ENCODE measurements around the gene NLRC3. TPM values are rescaled to one million over a fixed set of nuclear protein-coding genes. Genes with fewer than 3 reads are reported as not detected.
"Not testable (repeated sequence)": the region's sequence is repeated elsewhere in the genome, so short reads cannot be mapped to it uniquely, and the experiment has no call there.

NLRC3 gene, protein sequence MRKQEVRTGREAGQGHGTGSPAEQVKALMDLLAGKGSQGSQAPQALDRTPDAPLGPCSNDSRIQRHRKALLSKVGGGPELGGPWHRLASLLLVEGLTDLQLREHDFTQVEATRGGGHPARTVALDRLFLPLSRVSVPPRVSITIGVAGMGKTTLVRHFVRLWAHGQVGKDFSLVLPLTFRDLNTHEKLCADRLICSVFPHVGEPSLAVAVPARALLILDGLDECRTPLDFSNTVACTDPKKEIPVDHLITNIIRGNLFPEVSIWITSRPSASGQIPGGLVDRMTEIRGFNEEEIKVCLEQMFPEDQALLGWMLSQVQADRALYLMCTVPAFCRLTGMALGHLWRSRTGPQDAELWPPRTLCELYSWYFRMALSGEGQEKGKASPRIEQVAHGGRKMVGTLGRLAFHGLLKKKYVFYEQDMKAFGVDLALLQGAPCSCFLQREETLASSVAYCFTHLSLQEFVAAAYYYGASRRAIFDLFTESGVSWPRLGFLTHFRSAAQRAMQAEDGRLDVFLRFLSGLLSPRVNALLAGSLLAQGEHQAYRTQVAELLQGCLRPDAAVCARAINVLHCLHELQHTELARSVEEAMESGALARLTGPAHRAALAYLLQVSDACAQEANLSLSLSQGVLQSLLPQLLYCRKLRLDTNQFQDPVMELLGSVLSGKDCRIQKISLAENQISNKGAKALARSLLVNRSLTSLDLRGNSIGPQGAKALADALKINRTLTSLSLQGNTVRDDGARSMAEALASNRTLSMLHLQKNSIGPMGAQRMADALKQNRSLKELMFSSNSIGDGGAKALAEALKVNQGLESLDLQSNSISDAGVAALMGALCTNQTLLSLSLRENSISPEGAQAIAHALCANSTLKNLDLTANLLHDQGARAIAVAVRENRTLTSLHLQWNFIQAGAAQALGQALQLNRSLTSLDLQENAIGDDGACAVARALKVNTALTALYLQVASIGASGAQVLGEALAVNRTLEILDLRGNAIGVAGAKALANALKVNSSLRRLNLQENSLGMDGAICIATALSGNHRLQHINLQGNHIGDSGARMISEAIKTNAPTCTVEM
- 19.8 TPM for polyA plus RNA-seq

DNA sequence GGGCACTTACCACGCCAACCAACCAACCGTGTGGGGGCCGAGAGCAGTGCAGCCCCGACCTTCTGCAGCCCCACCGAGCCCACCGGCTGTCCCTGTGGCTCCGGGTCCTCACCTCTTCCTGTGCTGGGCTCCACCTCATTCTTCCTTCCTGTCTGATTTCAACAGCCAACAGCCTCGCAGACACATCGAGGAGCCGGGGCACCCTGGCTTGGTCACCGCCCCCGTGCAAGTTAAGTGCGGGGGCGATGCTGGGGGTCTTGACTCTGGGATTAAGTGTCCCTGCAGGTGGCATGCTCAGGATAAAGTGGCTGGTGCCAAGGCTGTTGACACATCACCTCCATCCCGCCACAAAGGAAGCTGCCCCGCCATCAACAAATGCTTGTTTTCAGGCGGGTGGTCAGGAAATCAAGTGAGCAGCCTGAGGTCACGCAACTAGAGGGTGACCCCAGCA, at the start of gene NLRC3:
NLRC3 (minus strand) TSS at position 102 of the 451 bp plus-strand sequence. CDS start 12,367 bp downstream, outside the sequence.
- Mint-ChIP-seq H3K9me3 (no peaks in the 10 kb centered on the region), H3K4me3 (peak within 1 kb of the TSS; percentile 96 to 99 (median 98)), H3K27ac (peak within 1 kb of the TSS; percentile 91 to 98 (median 92)), H3K27me3 (no peaks in the 10 kb centered on the region), H3K4me1 (peaks cover 25 to 33% (median 31%) of the 10 kb centered on the region in 3 donors), H3K36me3 (peaks cover 2% of the 10 kb centered on the region)

DNA sequence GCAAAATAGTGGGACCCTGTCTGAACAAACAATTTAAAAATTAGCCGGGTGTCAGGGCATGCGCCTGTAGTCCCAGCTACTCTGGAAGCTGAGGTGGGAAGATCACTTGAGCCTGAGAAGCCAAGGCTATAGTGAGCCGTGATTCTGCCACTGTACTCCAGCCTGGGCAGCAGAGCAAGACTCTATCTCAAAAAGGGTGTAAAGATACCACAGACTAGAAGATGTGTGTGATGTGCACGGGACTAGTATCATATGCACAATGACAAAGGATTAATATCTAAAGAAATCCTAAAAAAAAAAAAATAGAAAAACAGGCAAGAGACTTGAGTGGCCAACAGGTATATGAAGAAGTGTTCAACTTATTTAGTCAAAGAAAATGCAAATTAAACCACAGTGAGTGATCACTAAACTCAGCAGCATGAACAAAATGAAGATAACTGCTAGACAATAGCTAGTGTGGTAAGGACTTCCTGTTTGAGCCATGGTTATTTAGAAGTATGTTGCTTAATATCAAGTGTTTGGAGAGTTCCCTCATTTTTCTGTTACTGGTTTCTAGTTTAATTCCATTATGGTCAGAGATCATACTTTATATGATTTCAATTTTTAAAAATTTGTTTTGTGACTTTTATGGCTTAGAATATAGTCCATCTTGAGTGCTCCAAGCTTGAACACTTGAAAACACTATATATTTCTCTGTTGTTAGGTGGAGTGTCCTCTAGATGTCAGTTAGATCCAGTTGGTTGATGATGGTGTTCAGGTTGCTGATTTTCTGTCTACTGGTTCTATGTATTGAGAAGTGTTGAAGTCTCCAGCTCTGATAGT, 48.9 kb upstream of the NLRC3 start:
- Mint-ChIP-seq H3K9me3 (no peaks in the 10 kb centered on the region), H3K27me3 (no peaks in the 10 kb centered on the region), H3K4me1 (peaks cover 35 to 49% (median 36%) of the 10 kb centered on the region in 3 donors), H3K36me3 (no peaks in the 10 kb centered on the region), H3K27ac (peak overlapping the region; percentile 23 to 93 (median 37)), H3K4me3 (peak overlapping the region in 2 of 4 donors; percentile 60 to 71)

DNA sequence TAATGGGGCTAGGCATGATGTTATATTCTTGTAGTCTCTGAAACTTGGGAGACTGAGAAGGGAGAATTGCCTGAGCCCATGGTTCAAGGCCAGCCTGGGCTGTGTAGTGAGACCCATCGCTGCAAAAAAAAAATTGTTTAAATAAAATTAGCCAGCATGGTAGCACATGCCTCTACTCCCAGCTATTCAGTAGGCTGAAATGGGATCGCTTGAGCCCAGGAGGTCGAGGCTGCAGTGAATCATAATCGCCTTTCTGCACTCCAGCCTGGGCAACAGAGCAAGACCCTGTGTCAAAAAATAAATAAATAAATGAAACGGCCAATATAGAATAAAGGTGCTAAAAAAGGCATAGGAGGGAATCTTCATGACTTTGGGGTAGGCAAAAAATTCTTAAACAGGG, 48.1 kb upstream of the NLRC3 start:
- Mint-ChIP-seq H3K36me3 (no peaks in the 10 kb centered on the region), H3K27me3 (no peaks in the 10 kb centered on the region), H3K9me3 (no peaks in the 10 kb centered on the region), H3K4me1 (peaks cover 35 to 49% (median 36%) of the 10 kb centered on the region in 3 donors), H3K4me3 (no peak overlapping the region), H3K27ac (peak overlapping the region in 1 of 3 donors; percentile 58)

DNA sequence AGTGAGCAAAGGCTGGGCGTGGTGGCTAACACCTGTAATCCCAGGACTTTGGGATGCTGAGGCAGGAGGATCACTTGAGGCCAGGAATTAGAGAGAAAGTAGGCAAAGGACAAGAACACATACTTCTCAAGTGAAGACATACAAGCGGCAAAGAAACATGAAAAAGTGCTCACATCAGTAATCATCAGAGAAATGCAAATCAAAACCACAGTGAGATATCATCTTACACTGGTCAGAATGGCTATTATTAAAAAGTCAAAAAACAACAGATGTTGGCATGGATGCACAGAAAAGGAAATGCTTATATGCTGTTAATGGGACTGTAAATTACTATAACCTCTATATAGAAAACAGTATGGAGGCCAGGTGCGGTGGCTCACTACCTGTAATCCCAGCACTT, 46.4 kb upstream of the NLRC3 start:
- Mint-ChIP-seq H3K27me3 (no peaks in the 10 kb centered on the region), H3K4me3 (peak overlapping the region in 3 of 4 donors; percentile 6 to 86 (median 79)), H3K36me3 (no peaks in the 10 kb centered on the region), H3K27ac (no peak overlapping the region), H3K9me3 (no peaks in the 10 kb centered on the region), H3K4me1 (peaks cover 36 to 46% (median 41%) of the 10 kb centered on the region in 3 donors)

DNA sequence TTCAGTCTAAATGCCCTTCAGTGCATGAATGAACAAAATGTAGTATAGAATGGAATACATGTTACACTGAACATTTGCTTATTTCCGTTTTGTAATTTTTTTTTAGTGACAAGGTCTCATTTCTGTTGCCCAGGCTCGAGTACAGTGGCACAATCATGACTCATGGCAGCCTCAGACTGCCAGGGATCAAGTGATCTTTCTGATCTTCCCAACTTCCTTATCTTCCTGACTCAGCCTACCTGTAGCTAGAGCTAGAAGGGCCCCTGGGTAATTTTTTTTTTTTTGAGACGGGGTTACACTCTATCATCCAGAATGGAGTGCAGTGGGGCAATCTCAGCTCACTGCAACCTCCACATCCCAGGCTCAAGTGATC, 41.6 kb upstream of the NLRC3 start:
- Mint-ChIP-seq H3K9me3 (no peaks in the 10 kb centered on the region), H3K36me3 (peaks cover 8% of the 10 kb centered on the region), H3K4me1 (peaks cover 28 to 34% (median 33%) of the 10 kb centered on the region in 3 donors), H3K27me3 (no peaks in the 10 kb centered on the region), H3K4me3 (peak overlapping the region in 2 of 4 donors; percentile 17 to 58), H3K27ac (peak overlapping the region in 1 of 3 donors; percentile 58)

DNA sequence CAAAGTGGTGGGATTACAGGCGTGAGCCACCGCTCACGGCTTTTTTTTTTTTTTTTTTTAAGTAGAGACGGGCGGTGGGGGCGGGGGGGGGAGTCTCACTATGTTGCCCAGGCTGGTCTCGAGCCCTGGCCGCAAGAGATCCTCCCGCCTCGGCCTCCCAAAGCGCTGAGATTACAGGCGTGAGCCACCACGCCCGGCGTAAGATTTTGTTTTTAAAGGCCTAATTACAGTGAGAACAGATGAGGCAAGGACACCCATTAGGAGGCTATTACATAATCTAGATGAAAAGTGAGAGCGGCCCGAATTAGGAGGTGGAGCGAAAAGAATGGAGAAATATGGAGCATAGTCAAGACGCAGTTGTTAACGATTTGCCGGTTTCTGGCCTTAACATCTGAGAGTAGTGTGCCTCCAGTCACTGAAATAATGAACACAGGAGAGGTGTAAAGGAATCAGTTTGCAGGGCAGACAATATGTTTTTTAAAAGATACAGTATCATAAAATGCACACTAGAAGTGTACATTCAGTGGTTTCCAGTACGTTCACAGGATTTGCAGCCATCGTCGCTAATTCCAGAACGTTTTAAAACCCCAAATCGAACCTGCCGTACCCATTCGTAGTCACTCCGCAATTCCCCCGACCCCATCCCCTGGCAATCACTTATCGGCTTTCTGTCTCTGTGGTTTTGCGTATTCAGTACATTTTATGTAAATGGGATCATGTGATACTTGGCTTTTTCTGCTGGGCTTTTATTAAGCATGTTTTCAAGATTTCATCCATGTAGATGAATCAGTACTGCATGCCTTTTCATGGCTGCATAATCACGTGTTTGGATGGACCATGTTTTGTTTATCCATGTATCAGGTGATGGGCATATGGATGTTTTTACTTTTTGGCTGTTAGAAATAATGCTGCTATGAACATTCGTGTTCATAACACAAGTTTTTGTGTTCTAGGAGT, 35.6 kb upstream of the NLRC3 start:
- Mint-ChIP-seq H3K27me3 (no peaks in the 10 kb centered on the region), H3K4me3 (peak overlapping the region; percentile 91 to 99 (median 96)), H3K36me3 (peaks cover 10% of the 10 kb centered on the region), H3K9me3 (no peaks in the 10 kb centered on the region), H3K4me1 (peaks cover 26 to 35% (median 32%) of the 10 kb centered on the region in 3 donors), H3K27ac (peak overlapping the region in 2 of 3 donors; percentile 77 to 95)

DNA sequence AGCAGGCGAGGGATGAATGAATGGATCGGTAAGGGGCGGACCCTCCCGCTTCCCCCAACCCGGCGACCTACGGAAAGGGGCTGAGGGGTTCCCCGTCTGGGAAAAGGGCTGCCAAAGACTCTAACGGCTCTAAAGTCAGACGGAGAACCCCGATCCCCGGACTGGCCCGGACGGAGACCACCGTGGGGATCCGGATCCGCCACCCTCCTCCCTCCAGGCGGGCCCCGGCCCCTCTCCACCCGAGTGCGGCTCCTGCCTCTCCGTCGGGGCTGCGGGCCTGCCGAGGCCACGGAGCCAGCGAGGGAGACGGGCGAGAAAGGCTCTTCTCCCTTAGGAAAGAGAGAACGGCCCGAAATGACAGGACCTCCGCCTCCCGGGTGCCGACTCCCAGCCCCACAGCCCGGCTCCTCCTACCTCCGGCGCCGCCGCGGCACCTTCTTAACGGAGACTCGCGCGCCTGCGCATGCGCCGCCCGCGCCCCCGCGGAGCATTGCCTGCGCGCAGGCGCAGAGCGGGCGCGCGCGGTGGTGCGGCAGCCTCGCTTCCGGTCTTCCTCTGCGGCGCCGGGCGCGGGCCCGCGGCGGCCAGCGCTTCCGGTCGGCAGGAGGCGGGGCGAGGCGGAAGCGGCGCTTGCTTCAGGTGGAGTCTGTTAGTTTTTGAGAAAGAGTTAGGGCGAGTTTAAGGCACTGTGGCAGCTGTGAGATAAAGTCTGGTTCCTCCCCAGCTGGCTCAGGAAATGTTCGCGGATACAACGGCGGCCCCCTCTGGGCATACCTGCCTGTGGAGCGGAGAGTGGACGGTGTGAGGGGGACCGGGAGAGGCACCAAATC, 34.2 kb upstream of the NLRC3 start, which contains the start of gene SLX4:
SLX4 (minus strand) TSS at position 461 of the 830 bp plus-strand sequence. CDS start 2,642 bp downstream, outside the sequence.
- H3K27me3 Mint-ChIP-seq = no peaks in the 10 kb centered on the region
- H3K9me3 Mint-ChIP-seq = no peaks in the 10 kb centered on the region
- peak within 1 kb of the TSS; percentile 93 to 97 (median 95) for H3K27ac Mint-ChIP-seq
- H3K36me3 Mint-ChIP-seq = peaks cover 12% of the 10 kb centered on the region
- H3K4me3 Mint-ChIP-seq = peak within 1 kb of the TSS; percentile 94 to 100 (median 98)
- H3K4me1 Mint-ChIP-seq = peaks cover 31 to 46% (median 33%) of the 10 kb centered on the region in 3 donors

DNA sequence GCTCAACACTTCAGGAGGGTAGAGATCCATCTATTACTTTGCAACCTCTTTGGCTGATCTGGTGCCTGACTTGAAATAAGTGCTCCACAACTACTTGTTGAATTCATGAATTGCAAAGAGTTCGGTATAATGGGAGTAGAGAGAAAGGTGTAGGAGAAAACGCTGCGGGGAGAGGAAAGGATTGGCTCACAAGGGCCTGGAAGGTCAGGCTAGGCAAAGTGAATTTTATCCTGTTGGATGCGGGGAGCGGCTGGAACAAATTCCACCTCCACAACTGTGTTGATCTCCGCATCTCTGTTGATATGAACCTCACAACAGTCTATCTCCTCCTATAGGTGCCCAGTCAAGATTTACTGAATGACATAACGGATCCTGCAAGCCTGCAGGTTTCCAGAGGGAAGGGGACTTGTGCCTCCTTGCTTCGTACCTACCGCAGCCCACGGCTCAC, 33.5 kb upstream of the NLRC3 start:
- no peaks in the 10 kb centered on the region for H3K9me3 Mint-ChIP-seq
- H3K27me3 Mint-ChIP-seq = no peaks in the 10 kb centered on the region
- H3K27ac Mint-ChIP-seq = peak overlapping the region; percentile 82 to 95 (median 90)
- H3K4me1 Mint-ChIP-seq = peaks cover 31 to 46% (median 33%) of the 10 kb centered on the region in 3 donors
- peaks cover 12% of the 10 kb centered on the region for H3K36me3 Mint-ChIP-seq
- H3K4me3 Mint-ChIP-seq = peak overlapping the region; percentile 94 to 100 (median 98)

DNA sequence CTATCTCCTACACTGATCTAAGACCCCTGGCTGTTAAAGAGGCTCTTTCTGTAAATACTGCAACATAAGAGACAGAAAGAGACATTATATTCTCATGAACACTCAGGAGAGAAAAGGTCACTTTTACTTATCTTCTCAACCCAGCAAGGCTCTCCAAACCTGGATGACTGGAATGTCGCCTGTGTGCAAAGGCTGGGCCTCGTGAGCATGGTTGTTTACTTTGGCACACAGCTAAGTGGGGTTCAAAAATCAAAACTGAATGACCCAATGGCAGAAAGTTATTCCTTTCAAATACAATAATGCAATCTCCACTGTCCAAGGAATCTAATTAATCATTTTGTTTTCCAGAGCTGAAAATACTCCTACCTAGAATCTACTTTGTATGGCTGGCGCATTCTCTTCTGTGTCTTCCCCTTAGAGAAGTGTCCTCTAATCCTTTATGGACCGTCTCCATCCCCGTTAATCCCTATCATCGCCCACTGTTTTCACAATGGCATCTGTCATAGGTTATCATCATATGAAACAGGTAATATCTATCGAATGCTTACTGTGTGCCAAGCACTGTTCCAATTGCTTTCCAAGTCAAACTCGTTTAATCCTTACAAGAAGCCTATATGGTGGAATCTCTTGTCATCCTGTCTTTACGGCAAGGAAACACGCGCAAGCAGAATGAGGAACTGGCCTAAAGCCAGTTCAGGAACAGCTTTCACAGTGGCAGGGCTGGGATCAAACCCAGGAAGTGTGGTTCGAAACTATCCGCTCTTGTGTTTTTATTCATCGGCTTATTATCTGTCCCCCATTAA, 32.9 kb upstream of the NLRC3 start:
- H3K27me3 Mint-ChIP-seq = no peaks in the 10 kb centered on the region
- H3K4me3 Mint-ChIP-seq = peak overlapping the region; percentile 94 to 100 (median 98)

DNA sequence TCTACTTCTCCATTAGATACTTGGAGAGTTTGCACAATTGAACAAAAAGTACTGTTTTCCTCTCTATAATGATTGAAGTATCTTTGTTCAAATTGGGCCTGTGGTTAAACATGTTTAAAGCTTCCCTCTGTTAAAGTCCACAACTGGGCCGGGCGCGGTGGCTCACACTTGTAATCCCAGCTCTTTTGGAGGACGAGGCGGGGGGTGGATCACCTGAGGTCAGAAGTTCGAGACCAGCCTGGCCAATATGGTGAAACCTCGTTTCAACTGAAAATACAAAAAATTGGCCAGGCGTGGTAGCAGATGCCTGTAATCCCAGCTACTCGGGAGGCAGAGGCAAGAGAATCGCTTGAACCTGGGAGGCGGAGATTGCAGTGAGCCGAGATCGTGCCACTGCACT, 31.8 kb upstream of the NLRC3 start:
- H3K9me3 Mint-ChIP-seq, H3K27me3 Mint-ChIP-seq, H3K36me3 Mint-ChIP-seq: not testable (repeated sequence)
- Mint-ChIP-seq H3K4me3 (peak overlapping the region in 1 of 4 donors; percentile 94), H3K4me1 (peaks cover 28 to 39% (median 33%) of the 10 kb centered on the region in 3 donors), H3K27ac (peak overlapping the region in 1 of 3 donors; percentile 8)

More for the DNA sequence above, 32.9 kb upstream of the NLRC3 start:
- Mint-ChIP-seq H3K4me1 (peaks cover 31 to 43% (median 33%) of the 10 kb centered on the region in 3 donors), H3K9me3 (no peaks in the 10 kb centered on the region), H3K27ac (peak overlapping the region in 2 of 3 donors; percentile 82 to 95), H3K36me3 (peaks cover 9% of the 10 kb centered on the region)

DNA sequence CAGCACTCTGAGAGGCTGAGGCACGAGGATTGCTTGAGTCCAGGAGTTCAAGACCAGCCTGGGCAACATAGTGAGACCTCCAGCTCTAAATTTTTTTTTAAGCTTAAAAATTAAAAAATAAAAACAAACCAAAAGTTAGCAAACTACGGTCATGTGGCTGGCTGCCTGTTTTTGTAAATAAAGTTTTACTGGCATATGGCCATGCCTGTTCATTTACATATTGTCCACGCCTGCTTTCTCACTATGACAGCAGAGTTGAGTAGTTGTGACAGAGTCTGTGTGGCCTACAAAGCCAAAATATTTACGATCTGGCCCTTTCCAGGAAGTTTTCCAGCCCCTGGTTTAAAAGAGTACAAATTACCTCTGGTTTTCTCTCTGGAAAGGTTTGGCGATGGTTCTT, 30.9 kb upstream of the NLRC3 start:
- Mint-ChIP-seq H3K36me3 (peaks cover 8% of the 10 kb centered on the region), H3K9me3 (no peaks in the 10 kb centered on the region), H3K27me3 (no peaks in the 10 kb centered on the region), H3K4me1 (peaks cover 22 to 34% (median 28%) of the 10 kb centered on the region in 3 donors), H3K4me3 (no peak overlapping the region), H3K27ac (no peak overlapping the region)
